Measurements from ENCODE around the gene TMEM121. TPM values are rescaled to one million over a fixed set of nuclear protein-coding genes. Genes with fewer than 3 reads are reported as not detected.

TMEM121 gene
- total RNA-seq, 1 donor: 4.0 TPM

DNA sequence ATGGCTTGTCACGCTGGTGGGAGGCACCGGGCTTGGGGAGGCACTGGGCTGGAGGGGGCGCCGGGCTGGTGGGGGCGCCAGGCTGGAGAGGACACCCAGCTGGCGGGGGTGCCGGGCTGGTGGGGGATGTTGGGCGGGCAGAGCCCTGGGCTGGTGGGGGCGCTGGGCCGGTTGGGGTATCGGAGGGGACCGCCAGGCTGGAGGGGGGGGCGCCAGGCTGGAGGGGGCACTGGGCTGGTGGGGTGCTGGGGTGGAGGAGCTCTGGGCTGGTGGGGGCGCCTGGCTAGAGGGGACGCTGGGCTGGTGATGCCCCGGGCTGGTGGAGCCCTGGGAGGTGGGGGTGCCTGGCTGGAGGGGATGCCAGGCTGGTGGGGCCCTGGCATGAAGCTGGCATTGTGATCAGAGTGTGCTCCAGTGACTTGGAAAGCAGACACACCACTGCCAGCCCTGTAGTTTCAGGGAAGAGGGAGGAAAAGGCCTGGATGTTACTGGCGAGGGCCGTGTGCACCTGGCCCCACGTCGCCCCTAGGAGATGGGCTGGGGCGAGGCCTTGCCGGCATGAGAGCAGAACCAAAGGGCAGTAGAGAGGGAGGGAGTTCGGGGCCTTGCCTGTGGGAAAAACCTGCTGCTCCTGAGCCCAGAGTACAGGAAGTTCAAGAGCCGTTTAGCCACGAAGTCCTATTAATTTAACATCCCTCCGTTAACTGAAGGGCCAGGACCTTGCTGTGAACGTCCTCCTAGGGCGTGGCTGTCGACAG lies 22.3 kb upstream of the TMEM121 start:
- no peak overlapping the region for H3K4me3 ChIP-seq (ENCODE audit: low read depth, low read length)
- TF ChIP-seq, protein P1, sequence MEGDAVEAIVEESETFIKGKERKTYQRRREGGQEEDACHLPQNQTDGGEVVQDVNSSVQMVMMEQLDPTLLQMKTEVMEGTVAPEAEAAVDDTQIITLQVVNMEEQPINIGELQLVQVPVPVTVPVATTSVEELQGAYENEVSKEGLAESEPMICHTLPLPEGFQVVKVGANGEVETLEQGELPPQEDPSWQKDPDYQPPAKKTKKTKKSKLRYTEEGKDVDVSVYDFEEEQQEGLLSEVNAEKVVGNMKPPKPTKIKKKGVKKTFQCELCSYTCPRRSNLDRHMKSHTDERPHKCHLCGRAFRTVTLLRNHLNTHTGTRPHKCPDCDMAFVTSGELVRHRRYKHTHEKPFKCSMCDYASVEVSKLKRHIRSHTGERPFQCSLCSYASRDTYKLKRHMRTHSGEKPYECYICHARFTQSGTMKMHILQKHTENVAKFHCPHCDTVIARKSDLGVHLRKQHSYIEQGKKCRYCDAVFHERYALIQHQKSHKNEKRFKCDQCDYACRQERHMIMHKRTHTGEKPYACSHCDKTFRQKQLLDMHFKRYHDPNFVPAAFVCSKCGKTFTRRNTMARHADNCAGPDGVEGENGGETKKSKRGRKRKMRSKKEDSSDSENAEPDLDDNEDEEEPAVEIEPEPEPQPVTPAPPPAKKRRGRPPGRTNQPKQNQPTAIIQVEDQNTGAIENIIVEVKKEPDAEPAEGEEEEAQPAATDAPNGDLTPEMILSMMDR (IDR thresholded peaks at IDR 0.05; ENCODE audit: insufficient read depth, low read length): no peak
- DNase-seq (ENCODE audit: low read depth): no peak

DNA sequence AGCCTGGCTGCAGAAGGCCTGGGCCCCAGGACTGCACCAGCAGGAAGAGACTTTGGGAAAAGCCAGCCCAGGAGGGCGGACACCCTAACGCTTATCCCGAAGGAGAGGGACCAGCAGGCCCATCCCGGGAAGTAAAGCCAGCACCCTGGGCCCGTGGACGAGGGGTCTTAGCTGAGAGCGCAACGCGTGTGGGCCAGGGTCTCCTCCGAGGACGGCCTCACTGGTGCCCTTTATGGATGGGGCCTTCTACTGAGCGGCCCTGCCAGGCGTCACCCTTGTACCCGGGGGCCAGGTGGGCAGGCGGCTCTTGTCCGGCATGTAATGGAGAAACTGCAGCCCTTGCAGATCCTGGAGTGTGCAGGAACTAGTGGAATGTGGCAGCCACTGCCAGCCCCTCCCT lies 21.3 kb upstream of the TMEM121 start:
- no peak for DNase-seq (ENCODE audit: low read depth)
- TF ChIP-seq, protein P1 (IDR thresholded peaks at IDR 0.05; ENCODE audit: insufficient read depth, low read length): no peak

DNA sequence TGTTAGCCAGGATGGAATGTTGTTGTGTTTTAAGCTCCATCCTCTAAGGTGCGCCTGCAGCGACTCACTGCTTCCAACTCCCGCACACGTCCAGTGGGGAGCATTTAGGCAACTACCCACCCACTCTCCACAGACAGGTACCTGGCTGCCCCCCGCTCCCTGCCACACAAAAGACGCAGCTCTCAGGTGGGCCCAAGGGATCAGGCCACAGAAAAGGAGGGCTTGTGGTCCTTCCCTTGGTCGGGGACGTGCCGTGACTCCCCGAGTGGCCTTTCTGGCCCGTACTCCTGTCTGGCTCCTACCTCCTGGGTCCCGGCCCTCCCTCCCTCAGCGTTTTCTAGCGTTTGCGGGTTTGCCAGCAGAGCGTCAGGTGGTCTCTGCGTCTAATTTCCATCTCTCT lies 19.1 kb upstream of the TMEM121 start:
- TF ChIP-seq, protein P1 (IDR thresholded peaks at IDR 0.05; ENCODE audit: insufficient read depth, low read length): no peak
- H3K4me3 ChIP-seq (ENCODE audit: low read depth, low read length): no peak overlapping the region
- DNase-seq (ENCODE audit: low read depth): no peak

More for the DNA sequence above, 21.3 kb upstream of the TMEM121 start:
- H3K4me3 ChIP-seq (ENCODE audit: low read depth, low read length): no peak overlapping the region

DNA sequence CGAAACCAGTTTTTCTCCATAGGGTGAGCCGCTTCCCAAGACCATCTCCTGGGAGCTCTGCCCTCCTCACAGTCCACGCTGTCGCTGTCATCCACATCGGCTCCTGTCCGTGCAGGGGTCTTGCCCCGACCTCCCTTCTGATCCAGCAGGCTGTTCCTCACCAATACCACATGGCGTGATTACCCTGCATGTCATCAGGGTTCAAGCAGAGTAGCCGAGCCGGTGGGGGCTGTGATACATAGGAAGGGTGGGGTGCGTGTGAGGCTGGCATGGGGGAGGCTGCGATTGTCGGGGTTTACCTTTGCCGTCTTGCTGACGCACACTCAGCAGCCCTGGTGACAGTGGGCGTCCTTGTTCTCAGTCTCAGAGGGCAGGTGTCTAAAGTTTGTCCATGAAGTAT lies 18.3 kb upstream of the TMEM121 start:
- TF ChIP-seq, protein P1 (IDR thresholded peaks at IDR 0.05; ENCODE audit: insufficient read depth, low read length): no peak
- no peak overlapping the region for H3K4me3 ChIP-seq (ENCODE audit: low read depth, low read length)
- no peak for DNase-seq (ENCODE audit: low read depth)

DNA sequence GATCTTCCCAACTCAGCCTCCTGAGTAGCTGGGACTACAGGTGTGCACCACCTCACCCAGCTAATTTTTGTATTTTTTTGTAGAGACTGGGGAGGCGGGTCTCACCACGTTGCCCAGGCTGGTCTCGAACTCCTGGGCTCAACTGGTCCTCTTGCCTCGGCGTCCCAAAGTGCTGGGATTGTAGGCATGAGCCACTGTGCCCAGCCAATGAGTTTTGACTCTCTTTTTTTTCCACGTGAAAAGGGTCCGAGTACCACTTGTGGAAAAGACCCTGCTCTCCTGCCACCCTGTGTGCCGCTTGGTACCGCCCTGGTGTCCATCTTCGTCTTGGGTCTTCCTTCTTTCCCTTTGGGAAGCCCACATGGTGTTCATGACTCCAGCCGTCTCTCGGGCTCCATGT lies 17.8 kb upstream of the TMEM121 start:
- TF ChIP-seq, protein P1 (IDR thresholded peaks at IDR 0.05; ENCODE audit: insufficient read depth, low read length): no peak
- DNase-seq (ENCODE audit: low read depth): no peak
- H3K4me3 ChIP-seq (ENCODE audit: low read depth, low read length): no peak overlapping the region

GRCh38 chr14:105517096-105517495 lies 9.3 kb upstream of the TMEM121 start:
- TF ChIP-seq, protein P1 (IDR thresholded peaks at IDR 0.05; ENCODE audit: insufficient read depth, low read length): no peak
- H3K4me3 ChIP-seq (ENCODE audit: low read depth, low read length): no peak overlapping the region
- no peak for DNase-seq (ENCODE audit: low read depth)
